HCT116 (cell line): ENCODE measurements around the gene ALKBH2.

Experiments used
- EZH2 ChIP-seq: fragments of 200-600 bp; sonication (generic); IDR thresholded peaks from 2 replicates; pipeline ENCODE4 v1.6.1; 2017; ENCODE audit warnings: antibody characterized with exemption, mixed run types
- POLR2A ChIP-seq: IDR thresholded peaks from 2 replicates; pipeline ENCODE4 v1.7.0; 2011; ENCODE audit warnings: borderline replicate concordance; ENCODE audit not compliant: insufficient read depth, insufficient read length; ENCODE audit errors: extremely low read depth
- POLR2AphosphoS5 ChIP-seq: IDR thresholded peaks from 2 replicates; pipeline ENCODE4 v1.6.1; 2011; ENCODE audit warnings: mild to moderate bottlenecking, low read depth, low read length, moderate library complexity
- SP1 ChIP-seq: IDR thresholded peaks from 2 replicates; pipeline ENCODE4 v1.6.1; 2012; ENCODE audit warnings: low read depth
- SRF ChIP-seq: IDR thresholded peaks from 2 replicates; pipeline ENCODE4 v1.6.1; 2012; ENCODE audit warnings: low read depth
- TCF7L2 ChIP-seq: IDR thresholded peaks from 2 replicates; pipeline ENCODE4 v1.7.0; 2011; ENCODE audit warnings: borderline replicate concordance, inconsistent platforms; ENCODE audit not compliant: insufficient read depth, insufficient read length; ENCODE audit errors: extremely low read depth
- TF ChIP-seq, protein P1 (sequence below), 3 experiments: fragments of 200-600 bp in 1 of 3; sonication (generic) in 1 of 3; IDR thresholded peaks in 2 of 3; conservative IDR thresholded peaks in 1 of 3; 2 replicates each; pipeline ENCODE4 v1.5.1; 2012 to 2017; ENCODE audit warnings: low read depth in 2 of 3, low read length in 2 of 3, antibody characterized with exemption in 1 of 3, borderline replicate concordance in 1 of 3, control low read depth in 1 of 3, mild to moderate bottlenecking in 1 of 3, mixed read lengths in 1 of 3, mixed run types in 1 of 3, moderate library complexity in 1 of 3; ENCODE audit not compliant: insufficient read depth in 1 of 3
- TF ChIP-seq, protein P2 (sequence below): IDR thresholded peaks from 2 replicates; pipeline ENCODE4 v1.6.1; 2011; ENCODE audit warnings: mild to moderate bottlenecking, low read length, moderate library complexity; ENCODE audit not compliant: insufficient replicate concordance; ENCODE audit errors: extremely low read depth

DNA sequence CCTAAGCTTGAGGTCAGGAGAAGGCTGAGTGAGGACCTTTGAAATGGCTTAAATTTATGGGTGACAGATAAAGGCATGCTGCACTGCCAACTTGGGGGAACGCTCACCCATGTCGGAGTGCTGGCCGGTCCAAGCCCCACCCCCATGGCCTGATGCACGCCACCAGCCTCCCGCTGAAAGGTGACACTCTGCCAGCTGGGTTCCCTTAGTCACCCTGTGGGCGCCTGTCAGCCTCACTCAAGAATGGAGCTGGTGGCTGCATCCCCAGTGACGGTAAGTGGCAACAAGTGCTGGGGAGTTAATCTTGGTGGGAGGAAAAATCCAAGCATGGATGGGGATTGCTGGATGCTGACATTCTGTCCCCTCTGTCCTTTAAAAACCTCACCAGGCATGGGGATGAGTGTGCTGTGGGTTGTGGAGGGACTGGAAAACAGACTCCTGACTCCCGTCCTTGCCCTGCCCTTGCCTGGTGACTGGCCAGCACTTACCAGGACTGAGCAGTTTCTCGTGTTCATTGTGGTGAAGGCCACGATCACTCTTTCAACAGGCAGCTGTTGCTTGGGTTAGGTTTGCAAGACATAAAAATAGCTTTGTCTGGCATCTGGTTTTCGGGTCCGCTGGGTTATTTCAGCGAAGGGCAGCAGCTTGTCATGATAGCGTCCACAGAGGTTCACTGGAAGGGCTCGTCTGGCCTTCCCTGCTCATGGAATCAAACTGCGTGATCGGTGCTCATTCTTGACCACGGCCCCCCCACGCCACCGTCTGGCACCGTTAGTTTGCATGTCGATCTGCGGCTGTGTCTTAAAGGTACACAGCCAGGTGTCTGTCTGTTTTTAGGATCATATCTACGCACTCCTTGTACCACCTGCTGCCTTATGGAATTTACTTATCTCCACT, 38.1 kb upstream of the ALKBH2 start:
- no peak for TF ChIP-seq SRF
- TF ChIP-seq, protein P1, sequence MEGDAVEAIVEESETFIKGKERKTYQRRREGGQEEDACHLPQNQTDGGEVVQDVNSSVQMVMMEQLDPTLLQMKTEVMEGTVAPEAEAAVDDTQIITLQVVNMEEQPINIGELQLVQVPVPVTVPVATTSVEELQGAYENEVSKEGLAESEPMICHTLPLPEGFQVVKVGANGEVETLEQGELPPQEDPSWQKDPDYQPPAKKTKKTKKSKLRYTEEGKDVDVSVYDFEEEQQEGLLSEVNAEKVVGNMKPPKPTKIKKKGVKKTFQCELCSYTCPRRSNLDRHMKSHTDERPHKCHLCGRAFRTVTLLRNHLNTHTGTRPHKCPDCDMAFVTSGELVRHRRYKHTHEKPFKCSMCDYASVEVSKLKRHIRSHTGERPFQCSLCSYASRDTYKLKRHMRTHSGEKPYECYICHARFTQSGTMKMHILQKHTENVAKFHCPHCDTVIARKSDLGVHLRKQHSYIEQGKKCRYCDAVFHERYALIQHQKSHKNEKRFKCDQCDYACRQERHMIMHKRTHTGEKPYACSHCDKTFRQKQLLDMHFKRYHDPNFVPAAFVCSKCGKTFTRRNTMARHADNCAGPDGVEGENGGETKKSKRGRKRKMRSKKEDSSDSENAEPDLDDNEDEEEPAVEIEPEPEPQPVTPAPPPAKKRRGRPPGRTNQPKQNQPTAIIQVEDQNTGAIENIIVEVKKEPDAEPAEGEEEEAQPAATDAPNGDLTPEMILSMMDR (IDR thresholded peaks at IDR 0.05 in 2 of 3, conservative IDR thresholded peaks at IDR 0.05 in 1 of 3; ENCODE audit: borderline replicate concordance in 1 of 3, insufficient read depth in 1 of 3, low read depth in 2 of 3, low read length in 2 of 3), result no peak
- TF ChIP-seq POLR2AphosphoS5, result no peak
- TF ChIP-seq, protein P2, sequence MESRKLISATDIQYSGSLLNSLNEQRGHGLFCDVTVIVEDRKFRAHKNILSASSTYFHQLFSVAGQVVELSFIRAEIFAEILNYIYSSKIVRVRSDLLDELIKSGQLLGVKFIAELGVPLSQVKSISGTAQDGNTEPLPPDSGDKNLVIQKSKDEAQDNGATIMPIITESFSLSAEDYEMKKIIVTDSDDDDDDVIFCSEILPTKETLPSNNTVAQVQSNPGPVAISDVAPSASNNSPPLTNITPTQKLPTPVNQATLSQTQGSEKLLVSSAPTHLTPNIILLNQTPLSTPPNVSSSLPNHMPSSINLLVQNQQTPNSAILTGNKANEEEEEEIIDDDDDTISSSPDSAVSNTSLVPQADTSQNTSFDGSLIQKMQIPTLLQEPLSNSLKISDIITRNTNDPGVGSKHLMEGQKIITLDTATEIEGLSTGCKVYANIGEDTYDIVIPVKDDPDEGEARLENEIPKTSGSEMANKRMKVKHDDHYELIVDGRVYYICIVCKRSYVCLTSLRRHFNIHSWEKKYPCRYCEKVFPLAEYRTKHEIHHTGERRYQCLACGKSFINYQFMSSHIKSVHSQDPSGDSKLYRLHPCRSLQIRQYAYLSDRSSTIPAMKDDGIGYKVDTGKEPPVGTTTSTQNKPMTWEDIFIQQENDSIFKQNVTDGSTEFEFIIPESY, result no peak
- TF ChIP-seq EZH2, result no peak
- no peak for TF ChIP-seq POLR2A
- TF ChIP-seq SP1, result no peak
- no peak for TF ChIP-seq TCF7L2
